ENCODE data around the gene USP1. TPM values are rescaled to one million over a fixed set of nuclear protein-coding genes. Genes with fewer than 3 reads are reported as not detected.

The USP1 gene
- total RNA-seq, 1 donor from 2014 or later = 23.7 TPM

DNA sequence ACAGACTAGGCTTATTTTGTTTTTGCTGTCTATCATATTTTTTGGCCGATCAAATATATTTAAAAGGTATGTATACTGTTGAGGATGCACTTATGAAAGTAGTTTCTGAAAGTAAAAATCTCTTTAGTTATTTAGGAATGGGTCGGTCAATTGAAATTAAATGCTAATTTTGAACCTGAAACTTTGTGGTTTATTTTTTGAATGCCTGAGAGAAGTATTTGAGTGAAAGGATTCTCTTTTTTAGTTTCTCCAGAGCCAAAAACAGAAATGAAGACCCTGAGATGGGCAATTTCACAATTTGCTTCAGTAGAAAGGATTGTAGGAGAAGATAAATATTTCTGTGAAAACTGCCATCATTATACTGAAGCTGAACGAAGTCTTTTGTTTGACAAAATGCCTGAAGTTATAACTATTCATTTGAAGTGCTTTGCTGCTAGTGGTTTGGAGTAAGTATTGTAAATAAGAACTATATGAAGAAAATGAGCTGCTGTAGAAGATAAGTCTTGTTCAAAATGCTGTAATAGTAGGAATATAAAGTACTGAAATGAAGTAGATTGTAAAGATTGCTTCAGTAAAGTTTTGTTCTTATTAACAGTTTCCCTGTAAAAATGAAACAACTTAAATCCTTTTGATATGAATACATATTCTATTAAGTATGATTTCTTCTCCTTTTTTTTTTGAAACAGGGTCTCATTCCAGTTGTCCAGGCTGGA, 11.5 kb downstream of the USP1 start:
- DNase-seq (ENCODE audit: low read depth) = no peak
- no peak for TF ChIP-seq CTCF (IDR thresholded peaks at IDR 0.05; ENCODE audit: insufficient read depth, low read length, severe bottlenecking)
- FAIRE-seq = no peak
- H3K27me3 ChIP-seq (ENCODE audit: control insufficient read depth, insufficient read depth, low read length) = no peaks in the 10 kb centered on the region
- peaks cover 2% of the 10 kb centered on the region for H3K36me3 ChIP-seq (ENCODE audit: control insufficient read depth, insufficient read depth, low read length)
- H3K4me3 ChIP-seq (ENCODE audit: low read depth, low read length) = no peak overlapping the region

- no peak for TF ChIP-seq CTCF (IDR thresholded peaks at IDR 0.05; ENCODE audit: insufficient read depth, low read length, severe bottlenecking)
- FAIRE-seq = no peak
- Histone ChIP-seq H3K4me3 (ENCODE audit: low read depth, low read length) (no peak overlapping the region), H3K36me3 (ENCODE audit: control insufficient read depth, insufficient read depth, low read length) (peaks cover 2% of the 10 kb centered on the region), H3K27me3 (ENCODE audit: control insufficient read depth, insufficient read depth, low read length) (no peaks in the 10 kb centered on the region)
- no peak for DNase-seq (ENCODE audit: low read depth)
Observed at GRCh38 chr1:62450301-62450700, 13.5 kb downstream of the USP1 start.

DNA sequence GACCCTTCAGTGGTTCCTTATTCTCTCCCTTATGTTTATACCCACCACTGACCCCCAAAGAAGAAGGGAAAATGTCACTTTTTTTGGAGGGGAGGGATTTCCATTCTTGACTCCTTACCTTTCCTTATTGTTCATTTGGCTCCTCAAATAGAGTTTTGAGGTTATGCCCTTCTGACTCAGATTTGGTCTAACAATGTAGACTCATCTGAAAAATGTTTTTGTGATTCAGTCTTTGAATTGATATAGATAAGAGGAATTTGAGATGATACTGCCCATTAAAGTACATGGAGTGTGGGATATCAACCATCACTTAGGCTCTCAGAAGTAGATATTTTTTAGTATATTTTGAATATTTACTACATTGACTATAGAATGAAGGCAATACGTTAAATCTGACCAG, 16.1 kb downstream of the USP1 start:
- Histone ChIP-seq H3K36me3 (ENCODE audit: control insufficient read depth, insufficient read depth, low read length) (peaks cover 1% of the 10 kb centered on the region), H3K4me3 (ENCODE audit: low read depth, low read length) (no peak overlapping the region), H3K27me3 (ENCODE audit: control insufficient read depth, insufficient read depth, low read length) (no peaks in the 10 kb centered on the region)
- no peak for TF ChIP-seq CTCF (IDR thresholded peaks at IDR 0.05; ENCODE audit: insufficient read depth, low read length, severe bottlenecking)
- no peak for FAIRE-seq
- peak; percentile 58 for DNase-seq (ENCODE audit: low read depth)

- Histone ChIP-seq H3K4me3 (ENCODE audit: low read depth, low read length) (no peak overlapping the region), H3K36me3 (ENCODE audit: control insufficient read depth, insufficient read depth, low read length) (no peaks in the 10 kb centered on the region), H3K27me3 (ENCODE audit: control insufficient read depth, insufficient read depth, low read length) (no peaks in the 10 kb centered on the region)
- FAIRE-seq = peak; percentile 43
- no peak for DNase-seq (ENCODE audit: low read depth)
- TF ChIP-seq CTCF (IDR thresholded peaks at IDR 0.05; ENCODE audit: insufficient read depth, low read length, severe bottlenecking) = no peak
Observed at GRCh38 chr1:62457955-62458354, 21.1 kb downstream of the USP1 start.

GRCh38 chr1:62462370-62462769, 25.5 kb downstream of the USP1 start:
- FAIRE-seq (no peak), DNase-seq (ENCODE audit: low read depth) (no peak)
- H3K27me3 ChIP-seq (ENCODE audit: control insufficient read depth, insufficient read depth, low read length) = no peaks in the 10 kb centered on the region
- H3K36me3 ChIP-seq (ENCODE audit: control insufficient read depth, insufficient read depth, low read length) = peaks cover 3% of the 10 kb centered on the region
- TF ChIP-seq CTCF (IDR thresholded peaks at IDR 0.05; ENCODE audit: insufficient read depth, low read length, severe bottlenecking) = no peak
- no peak overlapping the region for H3K4me3 ChIP-seq (ENCODE audit: low read depth, low read length)

GRCh38 chr1:62467092-62467491, 30.2 kb downstream of the USP1 start:
- Histone ChIP-seq H3K4me3 (ENCODE audit: low read depth, low read length) (no peak overlapping the region), H3K27me3 (ENCODE audit: control insufficient read depth, insufficient read depth, low read length) (no peaks in the 10 kb centered on the region), H3K36me3 (ENCODE audit: control insufficient read depth, insufficient read depth, low read length) (peaks cover 5% of the 10 kb centered on the region)
- TF ChIP-seq CTCF (IDR thresholded peaks at IDR 0.05; ENCODE audit: insufficient read depth, low read length, severe bottlenecking) = no peak
- FAIRE-seq = no peak
- no peak for DNase-seq (ENCODE audit: low read depth)

Data from bronchial epithelial cell (primary cell).